DND-41 (cell line): Measurements from ENCODE around the gene GLTP.

Source experiments
- CTCF ChIP-seq: IDR thresholded peaks from 2 replicates; pipeline ENCODE4 v1.5.1; 2012; ENCODE audit warnings: borderline replicate concordance, low read length, moderate library complexity, mild to moderate bottlenecking; ENCODE audit not compliant: poor library complexity, severe bottlenecking; ENCODE audit errors: extremely low read depth
- EZH2 ChIP-seq: IDR thresholded peaks from 3 replicates; pipeline ENCODE4 v1.6.1; 2012; ENCODE audit warnings: borderline replicate concordance, low read depth, mild to moderate bottlenecking, moderate library complexity, low read length, inconsistent platforms; ENCODE audit not compliant: severe bottlenecking

- TF ChIP-seq CTCF: no peak
- TF ChIP-seq EZH2: no peak
Observed at GRCh38 chr12:109863847-109864712, 16.3 kb downstream of the GLTP start.
